Measurements from ENCODE around the gene BIRC2. TPM values are rescaled to one million over a fixed set of nuclear protein-coding genes. Genes with fewer than 3 reads are reported as not detected.

Gene BIRC2
- total RNA-seq, 1 donor from 2014 or later = 78.1 TPM

- no peak overlapping the region for H3K4me3 ChIP-seq
- peaks cover 14% of the 10 kb centered on the region for H3K4me1 ChIP-seq
- peaks cover 10% of the 10 kb centered on the region for H3F3A ChIP-seq (ENCODE audit: low read depth)
- Mint-ChIP-seq H3K4me1 (peaks cover 22% of the 10 kb centered on the region), H3K27ac (no peak overlapping the region), H3K4me3 (no peak overlapping the region), H3K27me3 (ENCODE audit: insufficient read depth, low read depth) (peaks cover 6% of the 10 kb centered on the region), H3K9me3 (no peaks in the 10 kb centered on the region), H3K36me3 (peaks cover 1% of the 10 kb centered on the region)
- H3K9ac ChIP-seq = no peak overlapping the region
- TF ChIP-seq CTCF (IDR thresholded peaks at IDR 0.05) (no peak), EZH2phosphoT487 (IDR thresholded peaks at IDR 0.05) (no peak), EZH2 (IDR thresholded peaks at IDR 0.05) (no peak)
- no peak overlapping the region for H3K27ac ChIP-seq
- peaks cover 9% of the 10 kb centered on the region for H4K20me1 ChIP-seq (ENCODE audit: low read depth)
- H3K36me3 ChIP-seq = no peaks in the 10 kb centered on the region
- peaks cover 16% of the 10 kb centered on the region for H3K79me2 ChIP-seq (ENCODE audit: low read depth)
- H3K4me2 ChIP-seq = no peak overlapping the region
- no peaks in the 10 kb centered on the region for H3K27me3 ChIP-seq
- no peaks in the 10 kb centered on the region for H3K9me3 ChIP-seq (ENCODE audit: low read depth)
- H2AFZ ChIP-seq (replicated peaks) = no peak overlapping the region
- no peak for DNase-seq (ENCODE audit: low spot score)
Measured at GRCh38 chr11:102343809-102344208, 3.2 kb upstream of the BIRC2 start.

GRCh38 chr11:102345904-102346303, 1.1 kb upstream of the BIRC2 start:
- DNase-seq (ENCODE audit: low spot score) = no peak
- Mint-ChIP-seq H3K4me3 (peak overlapping the region; percentile 96), H3K4me1 (peaks cover 31% of the 10 kb centered on the region), H3K27ac (peak overlapping the region; percentile 90), H3K9me3 (no peaks in the 10 kb centered on the region), H3K27me3 (ENCODE audit: insufficient read depth, low read depth) (peaks cover 6% of the 10 kb centered on the region), H3K36me3 (peaks cover 7% of the 10 kb centered on the region)
- Histone ChIP-seq H3K27me3 (no peaks in the 10 kb centered on the region), H3K27ac (no peak overlapping the region), H3K79me2 (ENCODE audit: low read depth) (peaks cover 37% of the 10 kb centered on the region), H4K20me1 (ENCODE audit: low read depth) (peaks cover 18% of the 10 kb centered on the region), H3K9ac (no peak overlapping the region), H3K36me3 (no peaks in the 10 kb centered on the region), H3K4me1 (peaks cover 14% of the 10 kb centered on the region), H3K4me3 (peak overlapping the region; percentile 81), H3F3A (ENCODE audit: low read depth) (peaks cover 10% of the 10 kb centered on the region), H3K9me3 (ENCODE audit: low read depth) (no peaks in the 10 kb centered on the region), H2AFZ (replicated peaks) (peak overlapping the region; percentile 99), H3K4me2 (peak overlapping the region; percentile 92)
- no peak for TF ChIP-seq EZH2 (IDR thresholded peaks at IDR 0.05)
- no peak for TF ChIP-seq EZH2phosphoT487 (IDR thresholded peaks at IDR 0.05)
- no peak for TF ChIP-seq CTCF (IDR thresholded peaks at IDR 0.05)

- Mint-ChIP-seq H3K9me3 (no peaks in the 10 kb centered on the region), H3K4me1 (peaks cover 31% of the 10 kb centered on the region), H3K27me3 (ENCODE audit: insufficient read depth, low read depth) (peaks cover 6% of the 10 kb centered on the region), H3K27ac (peak overlapping the region; percentile 90), H3K36me3 (peaks cover 10% of the 10 kb centered on the region), H3K4me3 (peak overlapping the region; percentile 96)
- no peaks in the 10 kb centered on the region for H3K27me3 ChIP-seq
- DNase-seq (ENCODE audit: low spot score) = no peak
- no peaks in the 10 kb centered on the region for H3K9me3 ChIP-seq (ENCODE audit: low read depth)
- H3F3A ChIP-seq (ENCODE audit: low read depth) = peaks cover 10% of the 10 kb centered on the region
- peak overlapping the region; percentile 99 for H2AFZ ChIP-seq (replicated peaks)
- H3K79me2 ChIP-seq (ENCODE audit: low read depth) = peaks cover 41% of the 10 kb centered on the region
- peaks cover 18% of the 10 kb centered on the region for H4K20me1 ChIP-seq (ENCODE audit: low read depth)
- TF ChIP-seq EZH2phosphoT487 (IDR thresholded peaks at IDR 0.05) (no peak), EZH2 (IDR thresholded peaks at IDR 0.05) (no peak), CTCF (IDR thresholded peaks at IDR 0.05) (no peak)
- peak overlapping the region; percentile 35 for H3K27ac ChIP-seq
- H3K4me1 ChIP-seq = peaks cover 14% of the 10 kb centered on the region
- H3K9ac ChIP-seq = peak overlapping the region; percentile 56
- no peaks in the 10 kb centered on the region for H3K36me3 ChIP-seq
- H3K4me2 ChIP-seq = peak overlapping the region; percentile 92
- peak overlapping the region; percentile 81 for H3K4me3 ChIP-seq
Measured at GRCh38 chr11:102346456-102346747, 612 bp upstream of the BIRC2 start.
